ENCODE data around the gene C17orf107.

Gene C17orf107

GRCh38 chr17:4950075-4950745, 50.9 kb downstream of the C17orf107 start:
- DNase-seq (ENCODE audit: low spot score), result no peak

- DNase-seq (ENCODE audit: low spot score), result no peak
These were observed 51.4 kb downstream of the C17orf107 start, which contains the start of gene ENO3 for GRCh38 chr17:4950746-4951204. Gene ENO3 (plus strand): TSS chr17:4951119. CDS start chr17:4951830, 711 bp downstream.

GRCh38 chr17:4951486-4951885, 52.1 kb downstream of the C17orf107 start:
- DNase-seq (ENCODE audit: low spot score), result no peak

Measured in AG20443 (cell line).